ENCODE measurements around the gene UGT1A4. TPM values are rescaled to one million over a fixed set of nuclear protein-coding genes. Genes with fewer than 3 reads are reported as not detected.

Gene UGT1A4
- total and polyA plus RNA-seq, 2 of the 8 experiments (the other 6 are each of a cell fraction or from before 2014, with no cell fraction given) = not detected

GRCh38 chr2:233745073-233745755 lies 26.7 kb downstream of the UGT1A4 start:
- FAIRE-seq (no peak), DNase-seq (ENCODE audit: low read depth in 1 of 2, low spot score in 2 of 2) (no peak)
- H3K18ac ChIP-seq (ENCODE audit: extremely low read depth, low read length) = no peak overlapping the region
- H3K36me3 ChIP-seq (ENCODE audit: control insufficient read depth in 2 of 4, insufficient read depth in 4 of 4, low read length in 3 of 4) = no peaks in the 10 kb centered on the region
- no peak overlapping the region for H3K9ac ChIP-seq (replicated peaks in 1 of 4; ENCODE audit: extremely low read depth in 1 of 4, low read depth in 3 of 4, low read length in 3 of 4)
- no peak overlapping the region for H3K4me3 ChIP-seq (ENCODE audit: extremely low read depth in 1 of 4, insufficient read depth in 2 of 4, low read depth in 3 of 4, low read length in 4 of 4)
- no peak overlapping the region for H3K56ac ChIP-seq (replicated peaks; ENCODE audit: insufficient read length, low read depth, low read length)
- no peak overlapping the region for H3K27ac ChIP-seq (ENCODE audit: low read depth, low read length)
- no peaks in the 10 kb centered on the region for H3K79me1 ChIP-seq (ENCODE audit: low read depth, low read length)
- H2AFZ ChIP-seq (ENCODE audit: low read length) = no peak overlapping the region
- H2BK5ac ChIP-seq (ENCODE audit: low read depth, low read length) = no peak overlapping the region
- no peak overlapping the region for H4K8ac ChIP-seq (ENCODE audit: extremely low read depth, insufficient read depth, low read length)
- POLR2A ChIA-PET (ENCODE audit: partially characterized antibody) = no interaction called here
- H3K79me2 ChIP-seq (ENCODE audit: control insufficient read depth in 1 of 2, insufficient read depth in 2 of 2, low read length in 2 of 2) = no peaks in the 10 kb centered on the region
- WGBS, 2 experiments (ENCODE audit: extremely low coverage in 1 of 2, insufficient coverage in 1 of 2, insufficient read length in 1 of 2, insufficient replicate concordance in 2 of 2, low coverage in 1 of 2, low lambda C conversion rate in 2 of 2, missing lambda C conversion rate in 1 of 2) = 81% methylated on average over 5 of the region's 5 CpGs; no CpG with 5 or more reads in 1 of the 2 experiments
- H2BK15ac ChIP-seq (ENCODE audit: low read length) = no peak overlapping the region
- H3K9me3 ChIP-seq (ENCODE audit: insufficient read depth in 2 of 2, low read depth in 1 of 2, low read length in 1 of 2) = peaks cover 5 to 21% of the 10 kb centered on the region in 2 experiments; a peak in 2 of 4 replicates
- no peak overlapping the region for H2BK12ac ChIP-seq (ENCODE audit: low read depth, low read length)
- no peaks in the 10 kb centered on the region for H4K20me1 ChIP-seq (replicated peaks in 1 of 2; ENCODE audit: control insufficient read depth in 1 of 2, insufficient read depth in 2 of 2, low read length in 2 of 2)
- H2BK20ac ChIP-seq (ENCODE audit: low read length) = no peak overlapping the region
- no peaks in the 10 kb centered on the region for H3K23me2 ChIP-seq (ENCODE audit: low read depth, low read length)
- H2BK120ac ChIP-seq (replicated peaks; ENCODE audit: low read depth, low read length) = no peak overlapping the region
- no peaks in the 10 kb centered on the region for H3K4me1 ChIP-seq (replicated peaks in 1 of 4; ENCODE audit: control insufficient read depth in 3 of 4, insufficient read depth in 4 of 4, low read length in 3 of 4)
- no peak overlapping the region for H2AK5ac ChIP-seq (ENCODE audit: low read depth, low read length)
- H3K4ac ChIP-seq (replicated peaks; ENCODE audit: insufficient read length, low read depth, low read length) = no peak overlapping the region
- no peak overlapping the region for H3K14ac ChIP-seq (ENCODE audit: insufficient read length)
- no peak overlapping the region for H4K5ac ChIP-seq (ENCODE audit: insufficient read length, low read depth, low read length)
- H3K27me3 ChIP-seq (replicated peaks in 1 of 4; ENCODE audit: control insufficient read depth in 3 of 4, extremely low read depth in 1 of 4, insufficient read depth in 3 of 4, low read length in 3 of 4) = no peaks in the 10 kb centered on the region
- no peak overlapping the region for H3K4me2 ChIP-seq (ENCODE audit: insufficient read depth in 1 of 2, low read depth in 2 of 2, low read length in 2 of 2)
- no peak overlapping the region for H3K23ac ChIP-seq (ENCODE audit: insufficient read length)
- H4K91ac ChIP-seq (replicated peaks; ENCODE audit: insufficient read length, low read length) = no peak overlapping the region
- CTCF ChIA-PET (ENCODE audit: partially characterized antibody) = no interaction called here
- TF ChIP-seq SIN3A (conservative IDR thresholded peaks at IDR 0.05 in 1 of 2, IDR thresholded peaks at IDR 0.05 in 1 of 2; ENCODE audit: low read depth in 1 of 2, low read length in 2 of 2) (no peak), KDM1A (IDR thresholded peaks at IDR 0.05; ENCODE audit: borderline replicate concordance, low read length) (no peak), TAF1 (IDR thresholded peaks at IDR 0.05; ENCODE audit: low read depth, low read length) (no peak), CBX8 (IDR thresholded peaks at IDR 0.05; ENCODE audit: borderline replicate concordance, low read depth, low read length) (no peak), CBX5 (IDR thresholded peaks at IDR 0.05; ENCODE audit: low read depth, low read length) (no peak), BRCA1 (IDR thresholded peaks at IDR 0.05; ENCODE audit: low read depth, low read length) (no peak)
